ENCODE results near the gene TMEM8B.

DNA sequence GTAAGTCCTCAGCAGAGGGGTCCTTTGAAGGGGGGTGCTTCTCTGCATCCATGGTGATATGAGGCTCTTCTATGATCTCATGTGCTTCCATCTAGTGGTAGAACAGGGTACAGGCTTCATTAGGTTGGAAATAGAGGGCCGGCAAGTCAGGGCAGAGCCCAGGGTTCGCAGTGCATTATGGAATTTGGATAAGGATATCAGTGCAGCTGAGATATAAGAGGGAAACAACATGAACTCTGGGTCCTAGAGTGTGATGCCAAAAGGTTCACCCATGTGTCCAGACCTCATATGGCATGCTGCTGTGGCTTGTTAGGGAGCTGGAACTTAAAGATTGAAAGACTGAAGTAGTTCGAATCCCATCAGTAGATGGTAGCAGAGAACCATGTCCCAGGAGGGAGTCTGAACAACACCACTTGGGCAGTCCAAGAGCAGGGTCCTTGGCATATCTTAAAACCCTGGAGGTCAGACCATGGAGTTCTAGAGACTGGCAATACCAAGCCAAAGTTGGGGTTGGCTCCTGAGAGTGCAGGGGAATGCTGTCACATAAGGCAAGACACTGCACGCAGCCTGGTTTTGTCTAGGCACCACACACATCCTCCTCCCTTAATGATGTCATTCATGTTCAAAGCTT, 2.8 kb upstream of the TMEM8B start:
- TF ChIP-seq, protein P1, sequence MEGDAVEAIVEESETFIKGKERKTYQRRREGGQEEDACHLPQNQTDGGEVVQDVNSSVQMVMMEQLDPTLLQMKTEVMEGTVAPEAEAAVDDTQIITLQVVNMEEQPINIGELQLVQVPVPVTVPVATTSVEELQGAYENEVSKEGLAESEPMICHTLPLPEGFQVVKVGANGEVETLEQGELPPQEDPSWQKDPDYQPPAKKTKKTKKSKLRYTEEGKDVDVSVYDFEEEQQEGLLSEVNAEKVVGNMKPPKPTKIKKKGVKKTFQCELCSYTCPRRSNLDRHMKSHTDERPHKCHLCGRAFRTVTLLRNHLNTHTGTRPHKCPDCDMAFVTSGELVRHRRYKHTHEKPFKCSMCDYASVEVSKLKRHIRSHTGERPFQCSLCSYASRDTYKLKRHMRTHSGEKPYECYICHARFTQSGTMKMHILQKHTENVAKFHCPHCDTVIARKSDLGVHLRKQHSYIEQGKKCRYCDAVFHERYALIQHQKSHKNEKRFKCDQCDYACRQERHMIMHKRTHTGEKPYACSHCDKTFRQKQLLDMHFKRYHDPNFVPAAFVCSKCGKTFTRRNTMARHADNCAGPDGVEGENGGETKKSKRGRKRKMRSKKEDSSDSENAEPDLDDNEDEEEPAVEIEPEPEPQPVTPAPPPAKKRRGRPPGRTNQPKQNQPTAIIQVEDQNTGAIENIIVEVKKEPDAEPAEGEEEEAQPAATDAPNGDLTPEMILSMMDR (IDR thresholded peaks at IDR 0.05), result peak; percentile 63 to 75 (median 67)
- TF ChIP-seq POLR2A (IDR thresholded peaks at IDR 0.05), result no peak
